HepG2 (cell line): ENCODE data around the gene CAMK2D. TPM values are rescaled to one million over a fixed set of nuclear protein-coding genes. Genes with fewer than 3 reads are reported as not detected.

ENCODE experiments used
- ARNTL ChIP-seq: sonication (generic); formaldehyde crosslinking; IDR thresholded peaks from 2 replicates; pipeline ENCODE4 v1.4.0; 2020; ENCODE audit warnings: mild to moderate bottlenecking, missing genetic modification reagents
- BHLHE40 ChIP-seq: IDR thresholded peaks from 2 replicates; pipeline ENCODE4 v1.6.1; 2011; ENCODE audit warnings: low read length, improper control_type of control experiment
- BRF2 ChIP-seq: sonication (generic); formaldehyde crosslinking; IDR thresholded peaks from 2 replicates; pipeline ENCODE4 v1.8.1; 2022; ENCODE audit warnings: mild to moderate bottlenecking, missing genetic modification reagents
- CHD4 ChIP-seq: fragments of 200-600 bp; sonication (generic); IDR thresholded peaks from 2 replicates; pipeline ENCODE4 v1.7.0; 2017; ENCODE audit warnings: mild to moderate bottlenecking, low read length, borderline replicate concordance
- DMAP1 ChIP-seq: IDR thresholded peaks from 2 replicates; pipeline ENCODE4 v1.6.1; 2016
- ERF ChIP-seq: IDR thresholded peaks from 2 replicates; pipeline ENCODE4 v1.6.1; 2018; ENCODE audit warnings: missing biosample characterization, missing genetic modification reagents
- KDM4B ChIP-seq: sonication (generic); formaldehyde crosslinking; IDR thresholded peaks from 2 replicates; pipeline ENCODE4 v1.4.0; 2020; ENCODE audit warnings: missing genetic modification reagents
- NONO ChIP-seq, 2 experiments: fragments of 450-650 bp in 1 of 2; sonication (generic) in 1 of 2; formaldehyde crosslinking in 1 of 2; IDR thresholded peaks in 1 of 2; conservative IDR thresholded peaks in 1 of 2; 2 replicates each; pipeline versions ENCODE4 v1.6.1 to v1.8.0; 2017 to 2022; ENCODE audit warnings: mild to moderate bottlenecking in 1 of 2, missing genetic modification reagents in 1 of 2, moderate library complexity in 1 of 2
- POLR2AphosphoS5 ChIP-seq: IDR thresholded peaks from 2 replicates; pipeline ENCODE4 v1.6.1; 2012; ENCODE audit warnings: low read depth, low read length
- POLR2G ChIP-seq: fragments of 200-400 bp; formaldehyde crosslinking; IDR thresholded peaks from 2 replicates; pipeline ENCODE4 v1.6.1; 2018; ENCODE audit warnings: mild to moderate bottlenecking, low read depth, low read length, moderate library complexity
- SMAD3 ChIP-seq: sonication (generic); formaldehyde crosslinking; IDR thresholded peaks from 2 replicates; pipeline ENCODE4 v1.4.0; 2020; ENCODE audit warnings: missing genetic modification reagents
- SRSF1 ChIP-seq: fragments of 200-400 bp; formaldehyde crosslinking; optimal IDR thresholded peaks from 2 replicates; pipeline ENCODE3; 2017; ENCODE audit warnings: mild to moderate bottlenecking, low read depth, low read length, moderate library complexity
- TMF1 ChIP-seq: sonication (generic); formaldehyde crosslinking; IDR thresholded peaks from 2 replicates; pipeline ENCODE4 v1.8.1; 2022; ENCODE audit warnings: low read depth, missing genetic modification reagents
- U2AF2 ChIP-seq: fragments of 200-400 bp; formaldehyde crosslinking; IDR thresholded peaks from 2 replicates; pipeline ENCODE4 v1.6.1; 2017; ENCODE audit warnings: low read depth, mild to moderate bottlenecking, low read length
- ZBTB46 ChIP-seq: sonication (generic); formaldehyde crosslinking; IDR thresholded peaks from 2 replicates; pipeline ENCODE4 v1.4.0; 2020; ENCODE audit warnings: mild to moderate bottlenecking, missing genetic modification reagents, borderline replicate concordance
- ZKSCAN5 ChIP-seq: sonication (generic); formaldehyde crosslinking; IDR thresholded peaks from 2 replicates; pipeline ENCODE4 v1.5.1; 2020; ENCODE audit warnings: mild to moderate bottlenecking, missing genetic modification reagents
- ZNF232 ChIP-seq: sonication (generic); formaldehyde crosslinking; IDR thresholded peaks from 2 replicates; pipeline ENCODE4 v1.4.0; 2020; ENCODE audit warnings: missing genetic modification reagents, borderline replicate concordance
- ZNF263 ChIP-seq: sonication (generic); formaldehyde crosslinking; IDR thresholded peaks from 2 replicates; pipeline ENCODE4 v1.4.0; 2020; ENCODE audit warnings: missing genetic modification reagents
- ZNF329 ChIP-seq: sonication (generic); formaldehyde crosslinking; IDR thresholded peaks from 2 replicates; pipeline ENCODE4 v1.9.0; 2021; ENCODE audit warnings: low read depth, mild to moderate bottlenecking, missing genetic modification reagents
- ZNF34 ChIP-seq: sonication (generic); formaldehyde crosslinking; IDR thresholded peaks from 2 replicates; pipeline ENCODE4 v1.4.0; 2020; ENCODE audit warnings: mild to moderate bottlenecking, missing genetic modification reagents, borderline replicate concordance
- ZNF747 ChIP-seq: sonication (generic); formaldehyde crosslinking; IDR thresholded peaks from 2 replicates; pipeline ENCODE4 v1.8.1; 2023; ENCODE audit warnings: missing genetic modification reagents, mild to moderate bottlenecking, borderline replicate concordance
- polyA plus RNA-seq, 8 experiments: library from polyadenylated mRNA; depleted of rRNA in 3 of 8; stranded (reverse) in 7 of 8; unstranded in 1 of 8; fragments of >200 nt; fragmentation: Illumina TruSeq in 4 of 8; extraction: Trizol in 4 of 8; gene quantifications; 2 replicates each; pipeline versions ENCODE4 v1.2.1 to v1.2.3, GENCODE V29; 2011 to 2016; ENCODE audit warnings: low read depth in 4 of 8, missing spikeins in 1 of 8, mixed read lengths in 1 of 8; ENCODE audit not compliant: insufficient read depth in 1 of 8
- total RNA-seq, 5 experiments: library from RNA; depleted of rRNA; stranded (reverse); fragments of >200 nt; fragmentation: Illumina TruSeq; extraction: Trizol; gene quantifications; 2 replicates each; pipeline ENCODE4 v1.2.3, GENCODE V29; 2016; ENCODE audit warnings: low read depth in 1 of 5
- TF ChIP-seq, protein P1 (sequence below): sonication (generic); formaldehyde crosslinking; IDR thresholded peaks from 2 replicates; pipeline ENCODE4 v1.4.0; 2020; ENCODE audit warnings: missing genetic modification reagents
- TF ChIP-seq, protein P2 (sequence below): sonication (generic); formaldehyde crosslinking; IDR thresholded peaks from 2 replicates; pipeline ENCODE4 v1.4.0; 2020; ENCODE audit warnings: missing genetic modification reagents

Gene CAMK2D
- total and polyA plus RNA-seq, 2 of the 13 experiments (the other 11 are each of a cell fraction or from before 2014, with no cell fraction given) = 18.0 to 65.4 TPM

- peak; percentile 69; the same call in 1 of the 2 replicates for TF ChIP-seq ARNTL (CRISPR knock-in tag)
- TF ChIP-seq ZNF34 (CRISPR knock-in tag) = peak; percentile 90
- no peak for TF ChIP-seq U2AF2
- 0 out of 2 replicates have a peak, but pooled peaks have one; percentile 30 for TF ChIP-seq TMF1 (CRISPR knock-in tag)
- TF ChIP-seq ZKSCAN5 (CRISPR knock-in tag) = peak; percentile 10; the same call in 1 of the 2 replicates
- TF ChIP-seq POLR2AphosphoS5 = 0 out of 2 replicates have a peak, but pooled peaks have one; percentile 12
- no peak for TF ChIP-seq SRSF1
- TF ChIP-seq KDM4B = 0 out of 2 replicates have a peak, but pooled peaks have one; percentile 9
- 0 out of 2 replicates have a peak, but pooled peaks have one; percentile 9 for TF ChIP-seq SMAD3 (CRISPR knock-in tag)
- TF ChIP-seq ZNF232 = no peak
- TF ChIP-seq, protein P1, sequence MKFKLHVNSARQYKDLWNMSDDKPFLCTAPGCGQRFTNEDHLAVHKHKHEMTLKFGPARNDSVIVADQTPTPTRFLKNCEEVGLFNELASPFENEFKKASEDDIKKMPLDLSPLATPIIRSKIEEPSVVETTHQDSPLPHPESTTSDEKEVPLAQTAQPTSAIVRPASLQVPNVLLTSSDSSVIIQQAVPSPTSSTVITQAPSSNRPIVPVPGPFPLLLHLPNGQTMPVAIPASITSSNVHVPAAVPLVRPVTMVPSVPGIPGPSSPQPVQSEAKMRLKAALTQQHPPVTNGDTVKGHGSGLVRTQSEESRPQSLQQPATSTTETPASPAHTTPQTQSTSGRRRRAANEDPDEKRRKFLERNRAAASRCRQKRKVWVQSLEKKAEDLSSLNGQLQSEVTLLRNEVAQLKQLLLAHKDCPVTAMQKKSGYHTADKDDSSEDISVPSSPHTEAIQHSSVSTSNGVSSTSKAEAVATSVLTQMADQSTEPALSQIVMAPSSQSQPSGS (CRISPR knock-in tag) = peak; percentile 16; the same call in 1 of the 2 replicates
- 0 out of 2 replicates have a peak, but pooled peaks have one; percentile 14 for TF ChIP-seq POLR2G
- peak; percentile 30; the same call in 1 of the 2 replicates for TF ChIP-seq ZNF747 (CRISPR knock-in tag)
- no peak for TF ChIP-seq NONO (IDR thresholded peaks at IDR 0.05)
- peak; percentile 4; the same call in 1 of the 2 replicates for TF ChIP-seq NONO (CRISPR knock-in tag; conservative IDR thresholded peaks at IDR 0.05)
- no peak for TF ChIP-seq ZBTB46 (CRISPR knock-in tag)
- peak; percentile 74 for TF ChIP-seq BHLHE40
- peak; percentile 82; the same call in 1 of the 2 replicates for TF ChIP-seq BRF2 (CRISPR knock-in tag)
- no peak for TF ChIP-seq CHD4
- TF ChIP-seq DMAP1 (CRISPR knock-in tag) = 0 out of 2 replicates have a peak, but pooled peaks have one; percentile 17
- TF ChIP-seq ERF (CRISPR knock-in tag) = 0 out of 2 replicates have a peak, but pooled peaks have one; percentile 53
- TF ChIP-seq ZNF329 = peak; percentile 51; the same call in 1 of the 2 replicates
- TF ChIP-seq, protein P2, sequence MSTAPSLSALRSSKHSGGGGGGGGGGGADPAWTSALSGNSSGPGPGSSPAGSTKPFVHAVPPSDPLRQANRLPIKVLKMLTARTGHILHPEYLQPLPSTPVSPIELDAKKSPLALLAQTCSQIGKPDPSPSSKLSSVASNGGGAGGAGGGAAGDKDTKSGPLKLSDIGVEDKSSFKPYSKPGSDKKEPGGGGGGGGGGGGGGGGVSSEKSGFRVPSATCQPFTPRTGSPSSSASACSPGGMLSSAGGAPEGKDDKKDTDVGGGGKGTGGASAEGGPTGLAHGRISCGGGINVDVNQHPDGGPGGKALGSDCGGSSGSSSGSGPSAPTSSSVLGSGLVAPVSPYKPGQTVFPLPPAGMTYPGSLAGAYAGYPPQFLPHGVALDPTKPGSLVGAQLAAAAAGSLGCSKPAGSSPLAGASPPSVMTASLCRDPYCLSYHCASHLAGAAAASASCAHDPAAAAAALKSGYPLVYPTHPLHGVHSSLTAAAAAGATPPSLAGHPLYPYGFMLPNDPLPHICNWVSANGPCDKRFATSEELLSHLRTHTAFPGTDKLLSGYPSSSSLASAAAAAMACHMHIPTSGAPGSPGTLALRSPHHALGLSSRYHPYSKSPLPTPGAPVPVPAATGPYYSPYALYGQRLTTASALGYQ = 0 out of 2 replicates have a peak, but pooled peaks have one; percentile 8
- peak; percentile 74 for TF ChIP-seq ZNF263 (CRISPR knock-in tag)
Observed at GRCh38 chr4:113760795-113761619, 531 bp downstream of the CAMK2D start (continued).
